Lung (tissue), 12 donors: Measurements from ENCODE around the gene C20orf173. TPM values are rescaled to one million over a fixed set of nuclear protein-coding genes. Genes with fewer than 3 reads are reported as not detected.

Experiments
- ATAC-seq: fragments of 200-7000 bp; cut with Tn5 transposase; one replicate; pipeline ENCODE4 v1.9.1; 2020; ENCODE audit warnings: moderate number of reproducible peaks; ENCODE audit not compliant: insufficient read depth, low FRiP score
- DNase-seq, 3 donors: peaks; one replicate each; pipeline ENCODE4 v3.0.0-alpha.2; 2013 to 2017
- H3K27ac ChIP-seq, 2 donors: one replicate each; pipeline ENCODE4 v1.5.1; 2013; ENCODE audit warnings: mild to moderate bottlenecking in 2 of 2, moderate library complexity in 2 of 2, control low read depth in 1 of 2, inconsistent platforms in 1 of 2, low read depth in 1 of 2, low read length in 1 of 2
- H3K27me3 ChIP-seq, 3 donors: one replicate each; pipeline ENCODE4 v1.5.1; 2013; ENCODE audit warnings: low read length in 2 of 3; ENCODE audit not compliant: control insufficient read depth in 3 of 3, insufficient read depth in 3 of 3
- H3K36me3 ChIP-seq, 4 donors: one replicate each; pipeline ENCODE4 v1.5.1; 2013; ENCODE audit warnings: low read length in 4 of 4, mild to moderate bottlenecking in 1 of 4, moderate library complexity in 1 of 4; ENCODE audit not compliant: control insufficient read depth in 4 of 4, insufficient read depth in 4 of 4
- H3K4me1 ChIP-seq, 5 donors: one replicate each; pipeline ENCODE4 v1.5.1; 2013; ENCODE audit warnings: low read length in 5 of 5, mild to moderate bottlenecking in 2 of 5, moderate library complexity in 1 of 5; ENCODE audit not compliant: control insufficient read depth in 5 of 5, insufficient read depth in 5 of 5
- H3K4me3 ChIP-seq: one replicate; pipeline ENCODE4 v1.5.1; 2013; ENCODE audit warnings: mild to moderate bottlenecking, control low read depth, moderate library complexity
- H3K9ac ChIP-seq, 2 donors: one replicate each; pipeline ENCODE4 v1.5.1; 2013; ENCODE audit warnings: low read length in 2 of 2, control low read depth in 1 of 2; ENCODE audit not compliant: insufficient read depth in 1 of 2
- H3K9me3 ChIP-seq, 4 donors: one replicate each; pipeline ENCODE4 v1.5.1; 2013; ENCODE audit warnings: low read length in 3 of 4, mild to moderate bottlenecking in 1 of 4, moderate library complexity in 1 of 4; ENCODE audit not compliant: control insufficient read depth in 4 of 4, insufficient read depth in 3 of 4
- CTCF ChIP-seq: IDR thresholded peaks from 2 replicates; pipeline ENCODE4 v1.5.1; 2012; ENCODE audit warnings: mild to moderate bottlenecking; ENCODE audit errors: control extremely low read depth, extremely low read depth
- WGBS, 2 donors: extraction: QIAGEN DNeasy Blood & Tissue Kit; methylation state at CpG; one replicate each; pipeline ENCODE4 v1.1.7; 2013; 5-methylcytosine and 5-hydroxymethylcytosine counted together
- polyA plus RNA-seq, 2 donors: library from polyadenylated mRNA; stranded (reverse); fragments of 200-250 nt; gene quantifications; one replicate each; pipeline ENCODE4 v1.2.1, GENCODE V29; 2013
- total RNA-seq, 2 donors: library from RNA; depleted of rRNA in 1 of 2; stranded (reverse); fragments of >200 nt in 1 of 2; gene quantifications; one replicate each; pipeline ENCODE4 v1.2.1, GENCODE V29; 2014 to 2021
- donor health status: control.
- donor health status: control.
- donor health status: Bipolar disorder and iron deficiency.
- donor health status: healthy.
- donor health status: DM: yes; HTN: yes; CAD: no.

Gene C20orf173
- total and polyA plus RNA-seq, 4 donors: not detected

DNA sequence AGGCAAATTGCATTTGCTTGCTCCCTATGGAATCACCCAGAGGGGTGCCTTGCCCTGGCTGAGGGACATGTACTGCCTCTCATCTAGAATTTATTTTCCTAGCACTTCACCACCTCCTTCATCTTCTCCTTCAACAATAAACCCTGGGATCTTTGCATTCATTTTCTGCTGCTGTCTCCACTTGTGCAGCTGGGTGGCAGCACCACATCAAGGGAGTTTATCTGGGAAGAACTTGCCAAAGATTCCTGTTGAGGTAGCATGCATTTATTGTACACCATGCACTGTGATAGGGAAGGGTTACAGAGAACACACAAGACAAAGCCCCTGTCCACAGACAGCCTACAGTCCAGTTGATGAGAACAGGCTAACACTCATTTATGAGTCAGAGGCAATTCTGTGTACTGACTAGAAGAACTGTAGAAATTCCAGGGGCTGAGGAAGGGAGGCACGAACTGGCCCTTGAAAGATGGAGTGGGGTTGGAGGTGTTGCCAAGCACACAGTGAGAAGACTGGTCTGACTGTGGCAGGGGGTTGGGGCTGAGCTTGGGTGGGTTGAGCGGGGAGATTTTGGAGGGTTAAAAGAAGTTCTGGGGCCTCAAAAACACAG lies 17.5 kb downstream of the C20orf173 start:
- 90 to 100% methylated on average over 2 of the region's 2 CpGs for WGBS, 2 donors
- no peaks in the 10 kb centered on the region for H3K27me3 ChIP-seq
- no peak overlapping the region for H3K4me3 ChIP-seq
- no peak for ATAC-seq
- no peak overlapping the region for H3K27ac ChIP-seq
- peak; percentile 31 for TF ChIP-seq CTCF
- DNase-seq: peak; percentile 49 to 59 (median 57)
- H3K36me3 ChIP-seq: peaks cover 14 to 38% (median 25%) of the 10 kb centered on the region in 4 donors
- H3K9ac ChIP-seq: no peak overlapping the region
- no peaks in the 10 kb centered on the region for H3K4me1 ChIP-seq
- H3K9me3 ChIP-seq: no peaks in the 10 kb centered on the region

DNA sequence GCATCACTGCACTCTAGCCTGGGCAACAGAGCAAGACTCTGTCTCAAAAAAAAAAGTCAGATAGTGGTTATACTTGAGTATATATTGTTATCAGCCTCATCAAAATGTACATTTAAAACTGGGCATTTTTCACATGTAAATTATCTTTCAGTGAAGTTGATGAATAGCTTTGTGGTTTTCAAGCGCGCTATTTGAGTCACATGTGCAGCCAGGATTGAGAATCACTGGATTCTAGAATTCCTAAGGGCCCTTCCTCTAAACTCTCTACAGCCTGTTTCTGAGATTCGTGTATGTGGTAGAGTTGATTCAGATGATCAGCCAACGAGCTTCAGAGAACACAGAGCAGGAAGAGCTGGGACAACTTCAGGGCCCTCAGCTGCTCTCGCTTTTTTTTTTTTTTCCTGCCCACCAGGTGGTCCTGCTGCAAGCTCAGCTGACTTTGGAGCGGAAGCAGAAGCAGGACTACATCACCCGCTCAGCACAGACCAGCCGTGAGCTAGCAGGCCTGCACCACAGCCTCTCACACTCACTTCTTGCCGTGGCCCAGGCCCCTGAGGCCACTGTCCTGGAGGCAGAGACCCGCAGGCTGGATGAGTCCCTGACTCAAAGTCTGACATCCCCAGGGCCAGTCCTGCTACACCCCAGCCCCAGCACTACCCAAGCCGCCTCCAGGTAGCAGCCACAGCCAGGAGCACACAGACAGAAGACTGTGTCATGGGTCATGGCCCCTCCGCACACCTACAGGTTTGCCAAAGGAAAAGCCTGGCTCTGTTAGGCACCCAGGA lies 18.3 kb downstream of the C20orf173 start:
- WGBS, 2 donors: 83 to 92% methylated on average over 11 to 12 of the region's 12 CpGs
- no peak overlapping the region for H3K9ac ChIP-seq
- H3K9me3 ChIP-seq: no peaks in the 10 kb centered on the region
- no peaks in the 10 kb centered on the region for H3K4me1 ChIP-seq
- H3K27ac ChIP-seq: no peak overlapping the region
- TF ChIP-seq CTCF: no peak
- H3K27me3 ChIP-seq: no peaks in the 10 kb centered on the region
- H3K36me3 ChIP-seq: peaks cover 14 to 38% (median 26%) of the 10 kb centered on the region in 4 donors
- H3K4me3 ChIP-seq: no peak overlapping the region
- ATAC-seq (no peak), DNase-seq (no peak)

- no peak for DNase-seq
- 95 to 97% methylated on average over 10 of the region's 10 CpGs for WGBS, 2 donors
- no peaks in the 10 kb centered on the region for H3K4me1 ChIP-seq
- no peak overlapping the region for H3K27ac ChIP-seq
- ATAC-seq: no peak
- peaks cover 14 to 47% (median 39%) of the 10 kb centered on the region in 4 donors for H3K36me3 ChIP-seq
- TF ChIP-seq CTCF: no peak
- H3K9ac ChIP-seq: no peak overlapping the region
- no peak overlapping the region for H3K4me3 ChIP-seq
- H3K9me3 ChIP-seq: no peaks in the 10 kb centered on the region
- H3K27me3 ChIP-seq: no peaks in the 10 kb centered on the region
Measured at GRCh38 chr20:35508493-35509218, 20.8 kb downstream of the C20orf173 start.
